Cardiac septum (tissue), 1 donor: ENCODE results near the gene AGPAT4. TPM values are rescaled to one million over a fixed set of nuclear protein-coding genes. Genes with fewer than 3 reads are reported as not detected.

Source experiments
- DNase-seq: peaks from one replicate; pipeline ENCODE4 v3.0.0-alpha.2; 2020; ENCODE audit warnings: low spot score
- intact Hi-C: fragments of 100-400 bp; cut with DNase I; formaldehyde crosslinking; loops from one replicate; pipeline ENCODE4 v1.14.0; 2022
- total RNA-seq: library from RNA; stranded (reverse); fragmentation: NEBNext Ultra II Directional; extraction: Animal tissue kit (Norgen Biotek cat#: 25700); gene quantifications from one replicate; pipeline ENCODE4 v1.2.1, GENCODE V29; 2021
- donor health status: DM: no; HTN: no; CAD: no.

AGPAT4 gene
- total RNA-seq, 1 donor from 2014 or later: 1.6 TPM

DNA sequence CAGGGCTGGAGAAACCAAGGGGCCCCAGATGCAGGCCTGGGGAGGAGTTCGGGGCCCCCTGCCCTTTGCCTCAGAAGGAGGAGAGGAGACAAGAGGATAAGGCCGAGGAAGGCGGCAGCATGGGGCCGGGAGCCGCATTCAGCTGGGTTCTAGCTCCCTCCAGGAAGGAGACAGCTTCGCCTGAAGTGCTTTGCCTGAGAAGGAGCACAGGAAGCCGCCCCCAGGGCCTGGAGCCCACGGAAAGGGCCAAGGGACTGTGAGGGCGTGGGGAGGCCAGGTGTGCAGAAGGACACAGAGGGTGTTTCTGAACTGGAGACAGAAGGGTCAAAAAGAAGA is 121.4 kb downstream of the AGPAT4 start:
- intact Hi-C loops: loop anchor here (5.0 kb wide), 1 partner anchor 220 kb away; no protein-coding TSS in a partner anchor

DNA sequence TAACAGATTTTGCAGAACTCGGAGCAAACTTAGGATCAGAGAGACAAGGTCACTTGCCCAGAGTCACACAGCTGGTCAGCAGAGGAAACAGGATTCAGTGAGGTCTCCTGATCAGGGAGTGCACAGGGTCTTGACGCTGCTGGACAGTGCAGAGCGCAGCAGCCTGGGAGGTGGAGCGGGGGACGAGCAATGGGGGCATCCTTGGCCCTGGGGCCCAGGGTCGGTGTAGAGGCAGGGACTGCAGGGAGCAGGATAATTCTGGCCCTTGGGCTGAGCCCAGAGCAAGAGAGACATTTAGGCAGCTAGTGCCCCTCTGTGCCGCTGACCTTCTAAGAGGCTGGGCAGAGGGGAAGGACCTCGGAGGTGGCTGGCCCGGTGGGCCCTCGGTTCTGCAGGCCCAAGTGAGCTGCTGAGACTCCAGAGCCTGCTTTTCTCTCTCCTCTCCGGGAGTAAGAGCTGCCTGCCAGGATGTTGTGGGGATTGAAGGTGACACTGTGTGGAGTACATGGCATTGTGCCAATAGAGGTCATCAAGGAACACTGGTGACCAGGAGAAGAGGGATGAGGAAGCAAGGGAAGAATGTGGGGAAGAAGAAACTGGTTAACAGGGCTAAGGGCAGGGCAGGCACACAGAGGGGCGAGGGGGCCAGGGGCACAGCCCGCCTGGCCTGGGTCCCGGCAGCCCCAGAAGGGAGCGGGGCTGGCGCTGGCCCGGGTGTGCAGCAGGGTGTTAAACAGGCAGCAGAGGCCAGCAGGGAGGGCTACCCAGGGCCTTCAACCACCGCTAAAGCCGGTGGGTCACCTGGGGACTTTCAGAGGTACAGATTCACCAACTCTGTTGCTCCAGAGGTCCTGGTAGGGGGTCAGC is 122.0 kb downstream of the AGPAT4 start:
- peak; percentile 71 for DNase-seq
- intact Hi-C loops: loop anchor here (5.0 kb wide), 1 partner anchor 220 kb away; no protein-coding TSS in a partner anchor

More for the DNA sequence above, 121.4 kb downstream of the AGPAT4 start:
- DNase-seq: no peak

DNA sequence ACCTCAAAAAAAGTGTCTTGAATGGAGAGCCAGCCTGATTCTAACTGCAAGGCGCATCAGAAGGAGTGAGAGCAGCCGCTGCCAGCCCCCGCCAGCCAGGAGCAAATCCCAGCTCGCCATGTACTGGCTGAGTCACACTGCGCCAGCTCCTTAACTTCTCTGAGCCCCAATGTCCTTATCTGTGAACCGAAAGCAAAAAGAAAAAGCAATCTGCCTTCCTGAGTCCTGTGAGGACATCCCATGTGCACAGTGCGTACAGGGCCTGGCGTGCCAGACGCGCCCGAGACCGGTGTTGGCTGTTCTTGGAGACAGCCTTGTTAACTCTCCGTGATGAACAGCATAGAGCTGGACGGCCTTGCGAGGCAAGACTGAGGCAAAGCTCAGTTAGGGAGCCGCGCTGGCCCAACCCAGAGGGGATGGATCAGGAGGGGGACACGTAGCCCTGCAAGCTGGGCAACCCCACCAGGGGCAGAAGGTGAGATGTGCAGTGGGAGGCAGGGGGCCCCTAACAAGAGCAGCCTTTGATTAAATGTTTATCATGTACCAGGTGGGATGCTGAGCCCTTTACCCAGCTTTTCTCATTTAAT is 122.7 kb downstream of the AGPAT4 start:
- peak; percentile 58 for DNase-seq

DNA sequence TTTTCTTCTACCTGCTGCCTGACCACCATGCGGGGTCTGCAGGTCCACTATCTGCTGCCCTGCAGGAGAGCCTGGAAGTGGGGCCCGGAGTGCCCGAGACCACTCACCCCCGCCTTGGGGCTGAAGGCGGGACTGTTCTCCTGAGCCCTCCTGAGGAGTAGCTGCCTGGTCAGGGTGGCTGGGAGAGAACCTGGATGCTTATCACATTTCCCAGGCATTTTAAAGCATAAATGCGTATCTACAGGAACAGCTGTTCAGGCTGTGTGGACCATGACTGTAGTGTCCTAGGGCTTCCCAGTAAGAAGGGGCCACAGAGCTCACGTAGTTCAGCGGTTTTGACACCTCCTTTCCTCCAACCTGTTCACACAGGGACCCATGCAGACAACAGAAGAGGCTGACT is 123.3 kb downstream of the AGPAT4 start:
- intact Hi-C loops: loop anchor here (5.0 kb wide), 1 partner anchor 222 kb away; no protein-coding TSS in a partner anchor
- DNase-seq: peak; percentile 58

More for the DNA sequence above, 122.7 kb downstream of the AGPAT4 start:
- intact Hi-C loops: loop anchor here (5.0 kb wide), 1 partner anchor 221 kb away; no protein-coding TSS in a partner anchor

DNA sequence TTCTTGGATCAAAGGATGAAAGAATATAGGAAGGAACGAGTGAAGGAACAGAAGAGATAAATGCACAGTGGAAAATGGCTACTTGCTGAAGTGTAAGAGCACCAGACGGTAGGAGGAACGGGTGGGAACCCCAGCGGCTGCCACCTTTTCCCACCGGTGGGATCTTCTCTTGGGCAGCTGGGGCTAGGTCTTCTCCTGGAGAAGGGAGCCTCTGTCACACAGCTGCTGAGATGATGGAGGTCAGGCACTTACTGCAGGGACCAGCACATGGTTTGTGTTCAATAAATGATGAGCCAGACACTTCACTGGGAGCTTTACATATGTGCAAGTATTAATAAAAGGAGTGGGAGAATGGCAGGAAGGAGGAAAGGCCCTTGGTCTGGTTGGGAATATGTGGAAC is 123.7 kb downstream of the AGPAT4 start:
- DNase-seq: peak; percentile 57
- intact Hi-C loops: loop anchor here (5.0 kb wide), 1 partner anchor 222 kb away; no protein-coding TSS in a partner anchor

DNA sequence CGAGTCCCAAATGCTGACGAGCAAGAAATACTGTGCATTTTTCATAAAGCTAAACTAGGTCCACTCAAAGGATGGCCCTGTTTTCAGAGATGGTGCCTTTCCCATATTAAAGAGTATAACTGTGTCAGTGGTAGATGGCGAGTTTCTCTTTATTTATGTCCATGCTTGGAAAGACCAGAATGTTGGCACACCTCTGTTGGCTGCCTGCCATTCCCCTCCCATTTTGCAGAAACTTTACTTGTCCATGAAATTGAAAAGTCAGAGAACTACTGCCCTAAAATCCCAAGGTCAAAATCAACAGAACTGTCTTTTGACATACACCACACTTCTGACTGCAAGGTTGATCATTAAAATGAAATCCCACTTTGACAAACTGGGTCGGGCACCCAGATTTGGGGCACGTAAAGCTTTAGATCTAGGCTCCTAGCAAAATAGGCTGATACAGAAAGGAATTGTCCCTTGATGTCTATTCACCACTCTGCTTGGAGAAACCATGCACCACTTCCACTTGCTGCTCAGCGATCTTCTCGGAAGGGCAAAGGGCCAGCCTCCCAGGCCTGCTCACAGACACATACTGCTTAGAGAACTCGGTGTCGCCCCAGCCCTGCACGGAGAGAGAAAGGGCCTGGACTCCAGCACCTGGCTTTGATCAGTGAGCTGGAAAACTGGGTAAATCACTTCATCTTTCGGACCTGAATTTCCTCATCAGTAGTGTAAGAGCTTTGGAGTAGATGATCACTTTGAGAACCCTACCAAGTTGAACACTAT is 130.0 kb downstream of the AGPAT4 start:
- peak; percentile 35 for DNase-seq
- intact Hi-C loops: no loop called here

DNA sequence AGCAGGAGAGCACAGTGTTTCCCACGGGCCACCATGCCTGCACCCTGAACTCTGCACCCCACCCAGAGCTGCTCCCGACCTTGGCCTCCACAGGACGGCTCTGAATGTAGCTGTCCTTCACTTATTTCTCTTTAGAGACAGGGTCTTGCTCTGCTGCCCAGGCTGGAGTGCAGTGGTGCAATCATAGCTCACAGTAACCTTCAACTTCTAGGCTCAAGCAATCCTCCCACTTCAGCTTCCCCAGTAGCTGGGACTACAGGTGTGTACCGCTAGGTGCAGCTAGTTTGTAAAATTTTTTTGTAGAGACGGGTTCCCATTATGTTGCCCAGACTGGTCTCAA is 130.9 kb downstream of the AGPAT4 start:
- DNase-seq: no peak
- intact Hi-C loops: no loop called here

DNA sequence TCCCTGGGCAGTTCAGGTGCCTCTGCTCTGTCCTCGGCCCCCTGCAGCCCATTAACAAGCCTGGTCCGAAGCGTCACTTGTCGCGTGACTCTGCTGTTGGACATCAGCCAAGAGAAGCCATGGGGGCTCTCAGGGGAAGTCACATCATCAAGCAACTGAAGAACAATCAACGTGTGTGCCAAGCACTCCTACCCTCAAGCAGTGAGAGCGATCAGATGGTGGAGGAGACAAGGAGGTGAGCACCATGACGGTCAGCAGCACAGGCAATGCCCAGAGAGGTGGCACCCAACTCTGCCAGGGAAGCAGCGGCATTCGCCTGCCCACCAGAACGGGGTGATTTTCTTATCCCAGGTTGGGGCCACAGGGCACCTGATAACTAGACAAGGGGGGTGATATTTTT is 132.7 kb downstream of the AGPAT4 start:
- DNase-seq: peak; percentile 56
- intact Hi-C loops: no loop called here

DNA sequence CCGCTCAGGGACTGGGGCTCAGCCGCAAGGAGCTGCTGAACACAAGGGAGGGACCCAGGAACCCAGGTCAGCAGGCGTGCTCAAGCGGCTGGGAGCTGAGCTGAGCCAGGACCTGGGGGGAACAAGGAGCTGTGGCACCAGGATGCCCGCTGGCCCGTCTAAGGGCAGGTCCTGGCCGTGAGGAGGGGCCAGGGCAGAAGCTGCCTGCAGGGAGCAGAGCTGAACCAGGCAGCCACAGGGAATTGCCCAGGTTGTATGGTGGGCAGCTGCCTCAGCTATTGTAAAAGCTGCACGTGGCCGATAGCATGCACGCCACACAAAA is 133.3 kb downstream of the AGPAT4 start:
- peak; percentile 63 for DNase-seq
- intact Hi-C loops: no loop called here

DNA sequence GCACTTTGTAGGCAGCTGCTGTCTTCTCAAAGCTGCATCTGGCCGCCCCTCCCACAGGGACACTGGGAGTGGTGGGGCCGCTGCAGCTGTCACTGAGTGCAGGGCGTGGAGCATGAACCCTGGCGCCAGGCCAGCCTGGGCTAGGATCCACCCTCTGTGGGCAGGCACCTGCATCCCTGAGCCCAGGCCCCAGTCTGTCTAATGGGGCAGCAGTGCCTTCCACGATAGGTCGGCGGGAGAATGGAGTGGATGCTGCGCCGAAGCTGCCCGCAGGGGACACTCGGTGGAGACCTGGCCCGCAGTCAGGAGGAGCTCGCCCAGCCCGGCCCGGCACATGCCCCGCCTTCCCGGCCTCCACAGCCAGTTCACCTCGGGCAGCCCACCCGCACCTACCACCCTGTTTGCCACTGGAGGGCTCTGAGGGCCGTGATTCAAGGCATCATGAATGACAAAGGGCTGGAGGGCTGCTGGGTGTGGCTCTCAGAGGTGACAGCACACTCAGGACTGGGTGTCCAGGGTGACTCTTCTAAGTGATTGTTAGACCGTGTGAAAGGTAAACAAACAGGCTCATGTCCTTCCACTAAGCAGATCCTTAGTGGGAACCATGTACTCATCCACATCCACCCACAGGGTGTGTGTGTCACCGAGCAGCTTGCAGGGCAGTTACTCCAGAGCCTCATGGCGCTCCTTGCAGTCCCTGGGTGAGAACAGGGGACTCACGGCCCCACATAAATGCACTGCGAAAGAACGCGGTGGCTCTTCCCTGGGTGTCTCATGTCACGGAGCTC is 133.9 kb downstream of the AGPAT4 start:
- peak; percentile 74 for DNase-seq
- intact Hi-C loops: no loop called here

DNA sequence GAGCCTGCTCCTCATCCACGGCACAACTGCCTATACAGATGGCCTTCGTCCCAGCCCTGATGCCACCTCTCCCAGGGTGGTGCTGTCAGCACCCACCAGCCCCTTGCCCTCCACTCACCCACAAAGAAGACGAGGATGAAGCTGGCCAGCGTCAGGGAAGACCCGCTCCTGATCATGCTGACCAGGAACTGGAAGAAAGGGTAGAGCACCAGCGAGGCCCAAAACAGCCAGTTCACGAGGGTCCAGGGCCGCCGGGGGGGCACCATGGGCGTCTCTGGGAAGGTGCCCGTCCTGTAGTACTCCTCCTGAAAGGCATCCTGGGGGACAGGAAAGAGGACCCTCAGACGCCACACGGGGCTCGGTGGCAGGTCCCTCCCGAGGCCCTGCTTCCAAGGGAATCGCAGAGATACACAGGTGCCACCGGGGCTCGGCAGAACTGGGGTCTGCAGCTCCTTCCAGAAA is 134.5 kb downstream of the AGPAT4 start:
- intact Hi-C loops: no loop called here
- peak; percentile 61 for DNase-seq

DNA sequence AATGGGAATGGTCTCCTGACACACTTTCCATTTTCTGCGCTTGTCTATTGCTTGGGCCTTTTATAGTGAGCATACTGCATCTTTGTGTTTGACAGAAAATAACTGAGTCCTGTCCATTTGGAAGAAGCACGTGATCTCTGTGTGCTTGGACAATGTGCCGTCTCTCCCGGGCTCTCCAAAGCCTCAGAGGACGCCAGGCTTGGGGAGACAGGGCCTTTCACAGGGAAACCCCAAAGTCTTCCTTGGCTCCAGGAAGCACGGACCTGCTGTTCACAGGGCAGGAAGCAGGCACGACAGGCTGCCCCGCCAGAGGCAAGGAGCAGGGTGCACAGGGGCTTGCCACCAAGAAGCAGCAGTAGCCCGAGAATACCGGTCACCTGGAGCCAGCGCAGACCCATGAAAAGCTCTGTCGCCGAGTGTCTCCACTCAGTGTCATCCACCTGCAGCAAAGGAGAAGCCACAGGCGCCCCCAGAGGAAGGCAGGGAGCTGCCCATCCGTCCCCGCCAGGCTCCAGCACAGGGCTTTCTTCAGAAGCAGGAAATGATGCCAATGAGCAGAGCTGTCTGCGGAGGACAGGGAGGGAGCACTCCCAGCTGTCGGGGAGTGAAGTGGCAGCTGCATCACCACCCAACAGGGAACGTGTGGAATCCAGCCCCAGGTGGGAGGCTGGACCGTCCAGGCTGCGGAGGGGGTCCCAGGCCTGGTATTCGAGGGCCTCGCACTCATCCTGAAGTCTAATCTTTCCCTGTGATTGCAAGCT is 135.1 kb downstream of the AGPAT4 start:
- intact Hi-C loops: no loop called here
- peak; percentile 71 for DNase-seq

DNA sequence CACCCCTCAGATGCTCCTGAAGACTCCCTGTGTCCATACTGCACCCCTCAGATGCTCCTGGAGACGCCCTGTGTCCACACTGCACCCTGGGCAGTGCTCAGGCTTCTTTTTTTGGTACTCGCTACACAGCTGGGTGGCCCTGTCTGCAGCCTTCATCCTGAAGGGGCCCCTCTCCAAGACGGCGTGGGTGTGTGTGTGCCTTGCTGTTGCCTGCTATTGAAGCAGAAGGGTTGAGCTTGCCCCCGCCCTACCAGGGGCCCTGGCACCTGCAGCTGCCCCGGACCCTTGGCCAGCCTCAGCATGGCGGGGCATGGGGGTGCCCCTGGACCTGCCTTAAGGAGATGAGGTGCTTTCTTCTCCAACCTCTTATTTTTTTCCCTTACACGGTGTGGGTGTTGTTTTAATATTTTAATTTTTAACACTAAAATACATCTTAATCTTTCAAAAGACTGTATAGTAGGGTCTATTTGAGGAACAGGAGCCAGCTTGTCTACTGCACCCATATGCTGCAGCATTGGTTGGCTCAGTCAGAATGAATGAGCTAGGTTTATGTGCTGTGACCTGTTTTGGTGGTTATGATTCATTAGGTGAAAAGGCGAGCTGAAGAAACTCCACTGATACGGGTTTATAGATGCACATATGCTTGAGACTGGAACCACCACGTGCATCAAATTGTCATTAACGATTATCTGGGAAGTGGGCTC is 135.9 kb downstream of the AGPAT4 start:
- DNase-seq: peak; percentile 38
- intact Hi-C loops: no loop called here

DNA sequence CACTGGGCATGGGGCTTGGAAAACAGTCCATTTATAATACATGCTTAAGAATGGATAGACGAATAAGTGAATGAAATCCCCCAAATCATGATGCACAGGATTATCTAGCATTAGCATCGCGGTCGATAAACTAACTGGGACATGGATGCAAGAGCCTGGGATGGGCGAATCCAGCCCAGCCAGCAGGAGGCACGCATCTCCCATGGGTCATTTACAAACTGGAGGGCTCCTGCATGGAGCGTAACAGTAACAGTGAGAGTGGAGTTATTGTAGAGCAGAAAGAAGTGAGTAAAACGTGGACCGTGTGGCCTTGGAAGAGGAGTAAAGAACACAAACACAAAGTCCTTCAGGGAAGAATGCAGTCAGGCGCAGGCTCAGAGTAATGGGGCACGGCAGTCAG is 136.5 kb downstream of the AGPAT4 start:
- peak; percentile 43 for DNase-seq
- intact Hi-C loops: no loop called here

DNA sequence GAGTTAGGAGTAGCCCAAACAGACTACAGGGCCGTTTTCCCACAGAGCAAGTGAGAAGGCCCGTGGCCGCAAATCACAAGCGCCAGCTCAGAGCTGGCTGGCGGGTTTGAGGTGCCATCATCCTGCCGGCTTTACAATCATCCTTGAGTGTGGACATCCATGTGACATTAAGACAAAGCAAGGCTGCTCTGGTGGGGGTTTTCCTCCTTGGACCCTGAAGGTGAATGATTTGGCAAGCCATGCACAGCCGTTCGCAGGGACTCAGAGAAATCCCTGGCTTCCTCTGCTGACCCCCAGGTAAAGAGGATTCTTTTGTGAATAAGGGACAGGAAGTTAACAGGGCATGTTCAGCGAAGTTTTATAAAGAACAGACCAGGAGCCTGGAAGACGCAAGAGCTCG is 137.2 kb downstream of the AGPAT4 start:
- DNase-seq: peak; percentile 59
- intact Hi-C loops: no loop called here

DNA sequence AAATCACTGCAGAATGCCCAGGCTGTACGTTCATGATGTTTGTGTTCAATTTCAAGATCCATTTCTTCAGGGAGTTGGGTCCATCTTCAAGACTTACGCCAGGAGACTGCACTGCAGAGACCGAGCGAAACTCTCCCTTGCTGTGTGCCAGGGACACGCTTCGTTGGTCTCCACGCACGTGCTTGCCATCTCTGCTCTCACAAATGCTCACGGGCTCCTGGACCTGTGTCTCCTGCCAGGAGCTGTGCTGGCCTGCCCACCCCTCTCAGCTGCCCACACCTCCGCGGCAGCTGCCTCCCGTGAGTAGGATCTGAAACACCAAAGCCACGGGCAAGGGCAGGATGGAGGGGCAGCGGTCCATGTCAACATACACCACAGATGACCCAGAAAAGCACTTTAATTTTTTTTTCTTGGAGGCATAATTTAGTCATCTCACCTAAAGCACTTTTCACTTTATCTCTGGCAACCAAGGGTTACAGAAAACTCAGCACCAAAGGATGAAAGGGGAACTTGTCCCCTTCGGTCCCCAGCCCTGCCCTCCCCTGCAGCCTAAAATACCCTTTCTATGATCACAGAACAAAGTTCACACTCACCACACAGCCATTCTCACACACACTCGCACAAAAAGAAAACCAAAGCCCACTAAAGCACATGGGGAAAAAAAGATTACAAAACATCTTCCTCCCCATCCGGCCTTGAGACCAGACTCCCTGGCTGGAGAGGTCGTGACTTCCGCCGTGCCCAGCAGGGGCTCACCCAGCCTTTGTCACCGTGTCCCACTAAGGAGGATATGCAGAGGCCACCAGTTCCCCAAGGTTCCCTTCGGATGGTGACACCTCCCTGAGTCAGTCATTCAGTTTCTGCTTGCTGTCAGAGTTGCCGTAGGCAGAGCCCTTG is 137.9 kb downstream of the AGPAT4 start:
- no peak for DNase-seq
- intact Hi-C loops: no loop called here
